Sigmoid colon (tissue), 7 donors: ENCODE data around the gene CASP5. TPM values are rescaled to one million over a fixed set of nuclear protein-coding genes. Genes with fewer than 3 reads are reported as not detected.
A peak's percentile ranks its signal among the peaks of the same experiment; 100 is the strongest.
"Not testable (repeated sequence)": the region's sequence is repeated elsewhere in the genome, so short reads cannot be mapped to it uniquely, and the experiment has no call there.

Source experiments
- DNase-seq: peaks from one replicate; pipeline ENCODE4 v3.0.0-alpha.2; 2019
- H3K27ac ChIP-seq, 4 donors: fragments of 200-600 bp; sonication (generic); one replicate each; pipeline ENCODE4 v1.5.1; 2016 to 2019; ENCODE audit warnings: mild to moderate bottlenecking in 1 of 4
- H3K27me3 ChIP-seq, 3 donors: fragments of 200-600 bp; sonication (generic); one replicate each; pipeline ENCODE4 v1.5.1; 2019; ENCODE audit warnings: mild to moderate bottlenecking in 1 of 3
- H3K36me3 ChIP-seq, 4 donors: fragments of 200-600 bp; sonication (generic); one replicate each; pipeline ENCODE4 v1.5.1; 2016 to 2019
- H3K4me1 ChIP-seq, 4 donors: fragments of 200-600 bp; sonication (generic); one replicate each; pipeline ENCODE4 v1.5.1; 2017 to 2019
- H3K4me3 ChIP-seq, 4 donors: fragments of 200-600 bp; sonication (generic); one replicate each; pipeline ENCODE4 v1.5.1; 2017 to 2019; ENCODE audit warnings: mild to moderate bottlenecking in 2 of 4, moderate library complexity in 1 of 4
- H3K9me3 ChIP-seq, 4 donors: fragments of 200-600 bp in 3 of 4; sonication (generic) in 3 of 4; one replicate each; pipeline versions ENCODE4 v1.5.1 to v1.6.1; 2013 to 2019
- CTCF ChIP-seq, 4 experiments: fragments of 450-650 bp in 3 of 4; fragments of 200-600 bp in 1 of 4; IDR thresholded peaks; one replicate each; pipeline ENCODE4 v1.5.1; 2016 to 2019; ENCODE audit warnings: antibody characterized with exemption in 4 of 4, mild to moderate bottlenecking in 3 of 4, moderate library complexity in 2 of 4
- EP300 ChIP-seq, 4 donors: sonication (generic); formaldehyde crosslinking; IDR thresholded peaks; one replicate each; pipeline ENCODE4 v1.6.1; 2017; ENCODE audit warnings: antibody characterized with exemption in 4 of 4
- POLR2A ChIP-seq, 2 donors: fragments of 450-650 bp; IDR thresholded peaks; one replicate each; pipeline ENCODE4 v1.6.1; 2016; ENCODE audit warnings: antibody characterized with exemption in 2 of 2, mild to moderate bottlenecking in 2 of 2, moderate library complexity in 2 of 2
- POLR2AphosphoS5 ChIP-seq, 4 donors: sonication (generic); formaldehyde crosslinking; IDR thresholded peaks; one replicate each; pipeline ENCODE4 v1.6.1; 2017; ENCODE audit warnings: antibody characterized with exemption in 4 of 4
- WGBS, 2 donors: extraction: QIAGEN DNeasy Blood & Tissue Kit; methylation state at CpG; one replicate each; pipeline ENCODE4 v1.1.7; 2013; 5-methylcytosine and 5-hydroxymethylcytosine counted together
- intact Hi-C: fragments of 100-400 bp; cut with DNase I; formaldehyde crosslinking; loops from one replicate; pipeline ENCODE4 v1.15.1; 2023
- polyA plus RNA-seq, 3 donors: library from polyadenylated mRNA; stranded (reverse); fragments of 200-250 nt; gene quantifications; one replicate each; pipeline ENCODE4 v1.2.3, GENCODE V29; 2013
- total RNA-seq, 4 donors: library from RNA; depleted of rRNA; stranded (reverse); fragments of >200 nt; gene quantifications; one replicate each; pipeline ENCODE4 v1.1.0, GENCODE V29; 2016
- donor health status: healthy with polysubstance abuse.
- donor health status: Bipolar disorder and iron deficiency.
- donor health status: healthy.

Gene CASP5
- total and polyA plus RNA-seq, 7 donors: 25.4 to 43.3 (median 31.8) TPM; not detected in 4

- Histone ChIP-seq H3K4me3 (no peak overlapping the region), H3K27ac (peak overlapping the region in 1 of 4 donors; percentile 0), H3K9me3 (no peaks in the 10 kb centered on the region), H3K4me1 (peaks cover 0 to 23% (median 9%) of the 10 kb centered on the region in 4 donors), H3K36me3 (no peaks in the 10 kb centered on the region), H3K27me3 (no peaks in the 10 kb centered on the region)
- WGBS, 2 donors: 91 to 98% methylated on average over 1 of the region's 1 CpG
- TF ChIP-seq POLR2A (IDR thresholded peaks at IDR 0.05) (no peak), CTCF (IDR thresholded peaks at IDR 0.05) (no peak), EP300 (IDR thresholded peaks at IDR 0.05) (no peak), POLR2AphosphoS5 (IDR thresholded peaks at IDR 0.05) (no peak)
- no peak for DNase-seq
- intact Hi-C loops: no loop called here
These were observed 26.5 kb upstream of the CASP5 start for GRCh38 chr11:105049481-105049880.

- Histone ChIP-seq H3K9me3 (no peaks in the 10 kb centered on the region), H3K4me1 (peaks cover 0 to 23% (median 9%) of the 10 kb centered on the region in 4 donors), H3K4me3 (no peak overlapping the region), H3K27ac (peak overlapping the region in 3 of 4 donors; percentile 17 to 71 (median 55)), H3K36me3 (no peaks in the 10 kb centered on the region), H3K27me3 (no peaks in the 10 kb centered on the region)
- DNase-seq: peak; percentile 74
- 61 to 66% methylated on average over 8 of the region's 8 CpGs for WGBS, 2 donors
- intact Hi-C loops: no loop called here
- TF ChIP-seq POLR2AphosphoS5 (IDR thresholded peaks at IDR 0.05) (peak; percentile 38 to 89 (median 56)), CTCF (IDR thresholded peaks at IDR 0.05) (no peak), EP300 (IDR thresholded peaks at IDR 0.05) (peak in 2 of 4 donors; percentile 20 to 83), POLR2A (IDR thresholded peaks at IDR 0.05) (no peak)
These were observed 24.1 kb upstream of the CASP5 start for GRCh38 chr11:105046898-105047579.

- peak overlapping the region in 3 of 4 donors; percentile 48 to 68 (median 50) for H3K27ac ChIP-seq
- TF ChIP-seq EP300 (IDR thresholded peaks at IDR 0.05): no peak
- TF ChIP-seq POLR2A (IDR thresholded peaks at IDR 0.05): no peak
- no peak for TF ChIP-seq POLR2AphosphoS5 (IDR thresholded peaks at IDR 0.05)
- no peak for TF ChIP-seq CTCF (IDR thresholded peaks at IDR 0.05)
- peak overlapping the region in 1 of 4 donors; percentile 36 for H3K4me3 ChIP-seq
- H3K4me1 ChIP-seq: peaks cover 0 to 23% (median 9%) of the 10 kb centered on the region in 4 donors
- 79 to 91% methylated on average over 5 of the region's 5 CpGs for WGBS, 2 donors
- H3K9me3 ChIP-seq: no peaks in the 10 kb centered on the region
- H3K27me3 ChIP-seq: no peaks in the 10 kb centered on the region
- H3K36me3 ChIP-seq: no peaks in the 10 kb centered on the region
- intact Hi-C loops: no loop called here
- DNase-seq: no peak
These were observed 22.8 kb upstream of the CASP5 start for GRCh38 chr11:105045676-105046296.

- 4 to 7% methylated on average over 5 of the region's 5 CpGs for WGBS, 2 donors
- H3K27me3 ChIP-seq, intact Hi-C loops, H3K9me3 ChIP-seq, H3K36me3 ChIP-seq: not testable (repeated sequence)
- Histone ChIP-seq H3K4me1 (peaks cover 0 to 23% (median 9%) of the 10 kb centered on the region in 4 donors), H3K4me3 (peak within 1 kb of the TSS in 3 of 4 donors; percentile 31 to 36 (median 36)), H3K27ac (peak within 1 kb of the TSS; percentile 31 to 68 (median 49))
- peak in 3 of 4 donors; percentile 23 to 67 (median 24) for TF ChIP-seq POLR2AphosphoS5 (IDR thresholded peaks at IDR 0.05)
- peak; percentile 70 for DNase-seq
These were observed 21.9 kb upstream of the CASP5 start, which contains the start of gene CARD16 for GRCh38 chr11:105044557-105045524. TSS of gene CARD16 (minus strand) at chr11:105045335. CDS start at chr11:105045297, 38 bp downstream.
